Thymus (tissue), 11 donors: Measurements from ENCODE around the gene MYO15B. TPM values are rescaled to one million over a fixed set of nuclear protein-coding genes. Genes with fewer than 3 reads are reported as not detected.

ENCODE experiments used
- DNase-seq, 9 donors: peaks; one replicate each; pipeline ENCODE4 v3.0.0-alpha.2; 2013; ENCODE audit warnings: low spot score in 9 of 9, low read depth in 6 of 9, missing footprints in 1 of 9
- H3K27ac ChIP-seq, 2 donors: one replicate each; pipeline ENCODE4 v1.5.1; 2013; ENCODE audit warnings: control low read depth in 1 of 2, low read depth in 1 of 2, low read length in 1 of 2, mild to moderate bottlenecking in 1 of 2, moderate library complexity in 1 of 2
- H3K27me3 ChIP-seq, 2 donors: one replicate each; pipeline ENCODE4 v1.5.1; 2013; ENCODE audit warnings: low read length in 1 of 2; ENCODE audit not compliant: control insufficient read depth in 2 of 2, insufficient read depth in 1 of 2
- H3K36me3 ChIP-seq, 2 donors: one replicate each; pipeline ENCODE4 v1.5.1; 2013; ENCODE audit warnings: low read length in 1 of 2, mild to moderate bottlenecking in 1 of 2, moderate library complexity in 1 of 2; ENCODE audit not compliant: control insufficient read depth in 2 of 2, insufficient read depth in 2 of 2
- H3K4me1 ChIP-seq, 2 donors: one replicate each; pipeline ENCODE4 v1.5.1; 2013; ENCODE audit warnings: low read length in 2 of 2; ENCODE audit not compliant: control insufficient read depth in 2 of 2, insufficient read depth in 2 of 2
- H3K4me3 ChIP-seq, 2 donors: one replicate each; pipeline ENCODE4 v1.5.1; 2013; ENCODE audit warnings: low read length in 2 of 2, control low read depth in 1 of 2, mild to moderate bottlenecking in 1 of 2
- H3K9me3 ChIP-seq, 2 donors: one replicate each; pipeline ENCODE4 v1.5.1; 2013; ENCODE audit warnings: low read length in 1 of 2, mild to moderate bottlenecking in 1 of 2; ENCODE audit not compliant: control insufficient read depth in 2 of 2, insufficient read depth in 1 of 2
- WGBS: extraction: QIAGEN DNeasy Blood & Tissue Kit; methylation state at CpG from one replicate; pipeline ENCODE4 v1.1.7; 2013; 5-methylcytosine and 5-hydroxymethylcytosine counted together
- polyA plus RNA-seq: library from polyadenylated mRNA; stranded (reverse); fragments of 200-250 nt; gene quantifications from one replicate; pipeline ENCODE4 v1.2.3, GENCODE V29; 2013
- total RNA-seq: library from RNA; stranded (reverse); fragments of 120-200 nt; gene quantifications from one replicate; pipeline ENCODE4 v1.2.4, GENCODE V29; 2013
- donor health status: healthy.

Gene MYO15B
- total and polyA plus RNA-seq, 2 donors, result 31.3 to 448 TPM

DNA sequence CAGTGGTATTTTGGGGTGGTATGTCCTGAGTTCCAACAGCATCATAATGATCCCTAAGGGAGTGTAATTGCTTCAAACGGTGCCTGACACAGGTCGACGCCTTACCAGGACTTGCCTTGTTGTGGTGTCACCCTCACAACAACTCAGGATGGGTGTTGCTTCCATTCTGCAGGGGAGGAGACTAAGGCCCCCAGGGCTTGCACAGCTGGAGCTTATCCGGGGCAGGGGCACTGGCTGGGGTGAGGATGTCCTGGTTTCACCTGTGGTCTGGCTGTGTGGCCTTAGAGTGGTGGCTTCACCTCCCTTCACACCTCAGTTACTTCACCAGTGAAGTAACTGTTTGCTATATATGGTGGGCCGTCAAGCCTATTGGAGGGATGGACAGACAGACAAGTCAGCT, 38.8 kb upstream of the MYO15B start:
- Histone ChIP-seq H3K36me3 (no peaks in the 10 kb centered on the region), H3K4me3 (no peak overlapping the region), H3K27ac (no peak overlapping the region), H3K9me3 (no peaks in the 10 kb centered on the region), H3K27me3 (no peaks in the 10 kb centered on the region), H3K4me1 (no peaks in the 10 kb centered on the region)
- DNase-seq, result no peak
- 92% methylated on average over 5 of the region's 5 CpGs for WGBS

DNA sequence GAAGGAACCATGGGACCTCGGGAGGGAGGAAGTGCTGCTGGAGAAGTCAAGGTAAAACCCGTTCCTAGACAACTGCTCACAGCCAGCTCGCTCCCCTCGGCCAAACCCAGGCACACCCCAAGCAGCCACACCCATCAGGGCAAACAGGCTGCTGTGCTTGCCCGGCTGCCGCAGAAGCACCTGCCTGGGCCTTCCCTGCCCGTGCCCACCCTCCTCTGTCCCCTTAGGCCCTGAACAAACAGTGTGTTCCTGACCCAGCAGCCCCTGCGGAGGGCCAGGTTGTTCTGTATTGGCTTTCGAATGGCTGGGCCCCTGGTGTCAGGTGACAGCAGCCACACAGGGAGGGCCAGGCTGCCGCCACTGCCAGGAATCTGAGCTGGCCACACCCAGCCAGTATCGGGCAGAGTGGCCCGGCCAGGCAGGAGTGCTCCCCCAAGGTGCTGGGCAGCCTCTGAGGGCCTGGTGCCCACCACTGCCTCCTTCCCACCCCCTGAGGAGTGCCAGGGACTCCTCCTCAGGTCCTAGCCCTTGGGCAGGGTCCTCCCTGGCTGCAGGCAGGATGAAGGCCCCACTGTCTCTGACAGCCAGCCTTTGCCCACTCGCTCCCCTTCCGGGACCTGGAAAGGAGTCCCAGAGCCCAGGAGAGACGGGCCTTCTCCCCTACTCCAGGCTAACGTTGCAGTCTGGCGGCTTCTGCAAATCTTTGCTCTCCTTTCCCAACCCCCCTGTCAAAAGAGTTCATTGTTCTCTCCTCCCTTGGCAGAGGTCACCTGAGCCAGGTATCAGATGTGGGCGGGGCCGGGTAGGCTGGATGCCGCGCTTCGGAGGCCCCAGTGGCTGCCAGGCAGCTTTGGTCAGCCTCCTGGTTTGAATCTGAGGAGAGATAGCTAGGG, 38.1 kb upstream of the MYO15B start:
- 92% methylated on average over 22 of the region's 22 CpGs for WGBS
- H3K4me3 ChIP-seq, result no peak overlapping the region
- no peaks in the 10 kb centered on the region for H3K27me3 ChIP-seq
- DNase-seq, result no peak
- no peaks in the 10 kb centered on the region for H3K4me1 ChIP-seq
- H3K27ac ChIP-seq, result no peak overlapping the region
- no peaks in the 10 kb centered on the region for H3K36me3 ChIP-seq
- no peaks in the 10 kb centered on the region for H3K9me3 ChIP-seq

DNA sequence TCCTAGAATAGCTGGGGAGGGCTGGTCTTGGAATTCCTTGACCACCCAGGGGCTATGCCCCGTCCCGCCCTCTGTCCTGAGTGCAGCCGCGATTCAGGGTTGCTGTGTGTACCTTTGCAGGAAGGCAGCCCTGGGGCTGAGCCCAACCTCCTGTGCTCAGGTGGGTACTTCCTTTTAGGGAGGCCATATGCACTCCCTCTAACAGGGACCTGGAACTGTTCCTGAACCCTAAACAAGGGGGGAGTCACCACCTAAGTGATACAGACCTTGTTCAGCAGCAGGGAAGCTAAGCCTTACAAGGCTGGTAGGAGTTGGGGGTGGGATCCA, 37.5 kb upstream of the MYO15B start:
- DNase-seq, result no peak
- Histone ChIP-seq H3K27me3 (no peaks in the 10 kb centered on the region), H3K36me3 (no peaks in the 10 kb centered on the region), H3K27ac (no peak overlapping the region), H3K4me1 (no peaks in the 10 kb centered on the region), H3K9me3 (no peaks in the 10 kb centered on the region), H3K4me3 (no peak overlapping the region)
- WGBS, result 85% methylated on average over 4 of the region's 4 CpGs

DNA sequence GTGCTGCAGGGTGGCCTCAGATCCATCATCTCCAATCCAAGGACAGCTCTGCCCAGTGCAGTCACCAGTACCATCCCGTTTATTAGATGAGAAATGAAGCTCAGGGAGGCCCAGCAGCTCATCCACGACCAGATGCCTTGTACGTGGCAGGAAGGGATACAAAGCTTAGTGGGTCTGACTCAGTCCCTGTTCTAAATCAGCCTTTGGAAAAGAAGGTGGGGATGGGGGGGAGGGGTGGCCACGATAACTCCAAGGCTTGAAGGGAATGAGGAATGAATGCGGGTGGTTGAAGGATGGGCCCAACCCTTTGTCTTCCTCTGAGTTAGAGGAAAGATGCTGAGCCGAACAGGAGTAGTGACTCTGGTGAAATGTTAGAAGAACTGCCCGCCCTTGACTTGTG, 36.3 kb upstream of the MYO15B start:
- WGBS, result 95% methylated on average over 7 of the region's 7 CpGs
- Histone ChIP-seq H3K27ac (no peak overlapping the region), H3K4me3 (no peak overlapping the region), H3K27me3 (no peaks in the 10 kb centered on the region), H3K36me3 (no peaks in the 10 kb centered on the region), H3K4me1 (no peaks in the 10 kb centered on the region), H3K9me3 (no peaks in the 10 kb centered on the region)
- no peak for DNase-seq

DNA sequence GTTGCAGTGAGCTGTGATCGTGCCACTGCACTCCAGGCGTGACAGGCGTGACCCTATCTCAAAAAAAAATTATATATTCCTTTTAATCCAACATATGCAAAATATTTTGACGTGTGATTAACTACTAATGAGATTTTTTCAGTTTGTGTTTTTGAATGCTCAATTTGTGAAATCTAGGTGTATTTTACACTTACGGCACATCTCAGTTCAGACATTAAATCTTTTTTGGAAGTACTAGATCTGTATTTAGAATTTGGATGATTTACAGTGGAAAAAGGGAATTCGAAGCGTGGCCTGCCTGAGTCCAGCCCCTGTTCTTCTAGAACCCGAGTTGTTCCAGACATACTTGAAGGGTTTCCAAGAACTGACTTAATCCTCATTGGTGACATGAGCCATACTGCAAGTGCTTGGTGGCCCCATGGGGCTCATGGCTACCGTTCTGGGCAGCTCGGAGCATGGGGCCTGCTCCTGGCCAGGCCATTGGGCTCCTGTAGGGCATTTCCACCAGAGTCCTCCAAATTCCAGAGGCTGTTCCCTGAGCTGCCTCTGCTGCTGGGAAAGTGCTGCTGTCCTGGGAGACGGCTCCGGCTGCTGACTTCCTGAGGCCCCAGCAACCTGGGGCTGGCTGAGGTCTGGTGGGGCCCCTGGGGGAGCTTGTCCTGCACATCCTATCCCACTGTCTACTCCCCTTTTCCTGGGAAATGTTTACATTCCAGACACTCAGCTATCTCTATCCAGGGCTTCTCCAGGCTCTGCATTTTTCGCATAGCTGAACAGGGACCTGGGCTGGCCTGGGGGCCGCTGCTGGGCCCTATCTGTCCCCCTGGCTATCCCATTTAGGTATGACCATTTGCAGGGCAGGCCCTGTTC, 34.9 kb upstream of the MYO15B start:
- no peak overlapping the region for H3K4me3 ChIP-seq
- no peaks in the 10 kb centered on the region for H3K27me3 ChIP-seq
- H3K36me3 ChIP-seq, result no peaks in the 10 kb centered on the region
- no peak overlapping the region for H3K27ac ChIP-seq
- WGBS, result 96% methylated on average over 14 of the region's 14 CpGs
- no peaks in the 10 kb centered on the region for H3K4me1 ChIP-seq
- H3K9me3 ChIP-seq, result no peaks in the 10 kb centered on the region
- DNase-seq, result no peak

DNA sequence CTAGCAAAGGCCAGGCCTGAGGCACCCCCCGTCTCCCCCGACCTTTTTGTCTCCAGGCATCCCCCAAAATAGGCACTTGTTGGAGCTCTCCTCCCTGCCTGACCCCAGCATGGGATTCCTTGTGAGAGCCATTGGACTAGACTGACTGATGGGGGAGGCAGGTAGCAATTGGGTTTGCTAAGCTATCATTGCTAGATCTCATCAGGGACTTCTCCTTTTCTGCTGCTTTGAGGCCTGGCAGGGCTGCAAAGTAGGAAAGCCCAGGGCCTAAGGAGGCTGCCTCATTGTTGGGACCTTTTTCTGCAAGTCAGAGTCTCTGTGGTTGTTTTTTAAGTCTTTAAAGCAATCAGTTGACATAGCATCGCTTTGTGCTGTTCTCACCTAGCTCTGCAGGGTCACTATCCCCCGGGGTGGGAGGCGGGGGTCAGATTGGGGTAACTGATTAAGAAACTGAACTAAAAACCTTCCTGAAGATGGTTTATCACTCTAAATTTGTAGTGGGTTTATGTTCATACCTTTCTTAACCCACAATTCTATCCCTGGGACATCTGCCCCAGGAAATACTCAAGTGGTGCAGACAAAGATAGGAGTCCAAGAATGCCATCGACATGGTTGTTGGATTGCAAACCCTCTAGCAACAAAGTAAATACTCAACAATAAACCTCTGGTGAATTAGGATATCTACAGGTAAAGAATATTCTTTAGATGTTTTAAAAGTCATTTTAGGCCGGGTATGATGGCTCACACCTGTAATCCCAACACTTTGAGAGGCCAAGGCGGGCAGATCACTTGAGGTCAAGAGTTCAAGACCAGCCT, 34.1 kb upstream of the MYO15B start:
- Histone ChIP-seq H3K4me1 (no peaks in the 10 kb centered on the region), H3K27me3 (no peaks in the 10 kb centered on the region), H3K27ac (no peak overlapping the region), H3K36me3 (no peaks in the 10 kb centered on the region), H3K9me3 (no peaks in the 10 kb centered on the region), H3K4me3 (no peak overlapping the region)
- DNase-seq, result no peak
- WGBS, result 90% methylated on average over 8 of the region's 8 CpGs

DNA sequence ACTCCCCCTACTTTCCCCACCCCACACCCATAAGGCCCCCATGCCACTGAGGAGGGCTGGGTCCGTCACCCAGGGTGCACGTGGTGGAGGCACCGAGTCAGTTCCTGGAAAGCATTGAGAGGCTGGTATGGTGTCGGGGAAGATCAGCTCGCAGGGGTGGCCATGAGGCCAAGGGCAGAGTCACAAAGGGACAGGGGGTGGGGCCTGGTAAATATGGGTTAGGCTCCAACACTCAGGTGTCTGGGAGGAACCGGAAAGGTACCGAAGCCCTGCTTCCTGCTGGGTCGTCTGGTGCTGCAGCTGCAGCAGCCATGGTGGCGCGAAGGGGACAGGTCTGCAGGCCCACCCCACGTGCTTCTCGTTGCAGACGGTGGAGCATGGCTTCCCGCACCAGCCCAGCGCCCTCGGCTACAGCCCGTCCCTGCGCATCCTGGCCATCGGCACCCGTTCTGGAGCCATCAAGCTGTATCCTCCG, 31.9 kb upstream of the MYO15B start:
- Histone ChIP-seq H3K9me3 (no peaks in the 10 kb centered on the region), H3K27me3 (no peaks in the 10 kb centered on the region), H3K4me3 (no peak overlapping the region), H3K4me1 (no peaks in the 10 kb centered on the region), H3K36me3 (no peaks in the 10 kb centered on the region), H3K27ac (no peak overlapping the region)
- no peak for DNase-seq
- WGBS, result 97% methylated on average over 21 of the region's 21 CpGs

DNA sequence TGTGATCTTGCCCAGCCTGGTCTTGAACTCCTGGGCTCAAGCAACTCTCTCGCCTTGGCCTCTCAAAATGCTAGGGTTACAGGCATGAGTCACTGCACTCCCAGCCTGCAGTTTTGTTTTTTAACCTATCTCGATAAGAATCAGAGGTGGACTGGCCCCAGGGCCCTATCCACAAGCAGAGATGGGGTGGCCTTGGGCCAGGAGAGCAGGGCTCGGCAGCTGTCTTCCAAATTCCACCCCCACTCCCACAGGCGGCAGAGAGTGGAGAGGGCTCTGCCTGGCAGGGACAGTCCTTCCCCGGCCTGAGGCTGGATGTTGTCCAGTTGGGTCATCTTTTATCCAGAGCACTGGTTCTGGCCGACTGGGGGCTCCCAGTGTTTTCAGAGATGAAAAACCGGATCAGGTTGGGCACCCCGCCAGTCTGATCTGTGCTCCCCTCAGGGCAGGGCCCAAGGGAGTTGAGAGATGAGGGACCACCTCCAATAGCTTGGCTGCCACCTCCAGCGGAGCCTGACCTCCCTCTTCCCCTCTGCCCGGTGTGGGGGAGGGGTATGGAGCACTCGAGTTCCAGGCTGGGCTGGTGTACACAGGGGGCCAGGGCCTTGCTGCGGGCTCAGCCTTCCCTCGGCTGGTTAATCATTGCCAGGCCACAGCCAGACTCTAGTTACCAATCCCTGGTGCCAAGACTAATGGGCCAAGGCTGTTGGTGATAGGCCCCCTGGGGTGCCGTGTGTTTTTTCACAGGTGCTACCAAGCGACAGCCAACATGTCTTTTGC, 30.3 kb upstream of the MYO15B start:
- no peak for DNase-seq
- WGBS, result 95% methylated on average over 15 of the region's 15 CpGs

More for the DNA sequence above, 30.3 kb upstream of the MYO15B start:
- H3K36me3 ChIP-seq, result no peaks in the 10 kb centered on the region
- H3K27me3 ChIP-seq, result no peaks in the 10 kb centered on the region
- H3K4me3 ChIP-seq, result no peak overlapping the region
- H3K27ac ChIP-seq, result no peak overlapping the region
- no peaks in the 10 kb centered on the region for H3K9me3 ChIP-seq
- H3K4me1 ChIP-seq, result no peaks in the 10 kb centered on the region
